Neuronal stem cell (in vitro differentiated cells): ENCODE data around the gene NANOS2.

Experiments used
- DNase-seq: peaks from one replicate; pipeline ENCODE4 v3.0.0-alpha.2; 2013; ENCODE audit warnings: low spot score
- H2AFZ ChIP-seq: one replicate; pipeline ENCODE4 v1.6.1; 2013; ENCODE audit warnings: mild to moderate bottlenecking, low read length, inconsistent platforms
- H2AK5ac ChIP-seq: 2 replicates; pipeline ENCODE4 v1.6.1; 2013; ENCODE audit warnings: low read depth, mild to moderate bottlenecking, inconsistent platforms, low read length, moderate library complexity, mixed read lengths
- H2BK120ac ChIP-seq: 2 replicates; pipeline ENCODE4 v1.6.1; 2013; ENCODE audit warnings: low read depth, mild to moderate bottlenecking, inconsistent platforms, low read length, moderate library complexity, mixed read lengths
- H2BK12ac ChIP-seq: one replicate; pipeline ENCODE4 v1.6.1; 2013; ENCODE audit warnings: low read length, inconsistent platforms
- H2BK15ac ChIP-seq: 2 replicates; pipeline ENCODE4 v1.6.1; 2013; ENCODE audit warnings: mild to moderate bottlenecking, low read length, inconsistent platforms, mixed read lengths
- H2BK5ac ChIP-seq: one replicate; pipeline ENCODE4 v1.6.1; 2013; ENCODE audit warnings: inconsistent platforms, mild to moderate bottlenecking, low read length, moderate library complexity
- H3K14ac ChIP-seq: one replicate; pipeline ENCODE4 v1.6.1; 2013; ENCODE audit warnings: low read length, inconsistent platforms
- H3K18ac ChIP-seq: 2 replicates; pipeline ENCODE4 v1.6.1; 2013; ENCODE audit warnings: low read length, inconsistent platforms
- H3K23ac ChIP-seq: 2 replicates; pipeline ENCODE4 v1.6.1; 2013; ENCODE audit warnings: low read depth, mild to moderate bottlenecking, mixed read lengths, low read length, inconsistent platforms; ENCODE audit not compliant: poor library complexity
- H3K27ac ChIP-seq: replicated peaks from 3 replicates; pipeline ENCODE4 v1.5.1; 2013; ENCODE audit warnings: low read length, inconsistent platforms
- H3K27me3 ChIP-seq, 3 experiments: 2 replicates each; pipeline ENCODE4 v1.6.1; 2013; ENCODE audit warnings: low read length in 3 of 3, mild to moderate bottlenecking in 2 of 3, inconsistent platforms in 1 of 3, low read depth in 1 of 3, mixed read lengths in 1 of 3, moderate library complexity in 1 of 3; ENCODE audit not compliant: control insufficient read depth in 3 of 3, insufficient read depth in 3 of 3
- H3K36me3 ChIP-seq, 2 donors: replicated peaks in 1 of 2; 2 replicates each; pipeline ENCODE4 v1.6.1; 2013; ENCODE audit warnings: low read length in 2 of 2; ENCODE audit not compliant: control insufficient read depth in 2 of 2, insufficient read depth in 2 of 2
- H3K4ac ChIP-seq: 2 replicates; pipeline ENCODE4 v1.6.1; 2013; ENCODE audit warnings: inconsistent platforms, mild to moderate bottlenecking, low read length, moderate library complexity
- H3K4me1 ChIP-seq, 2 donors: 1 replicate in 1 of 2; 2 replicates in 1 of 2; pipeline ENCODE4 v1.6.1; 2013; ENCODE audit warnings: low read length in 2 of 2, low read depth in 1 of 2; ENCODE audit not compliant: control insufficient read depth in 2 of 2, insufficient read depth in 1 of 2
- H3K4me2 ChIP-seq: one replicate; pipeline ENCODE4 v1.6.1; 2013; ENCODE audit warnings: mild to moderate bottlenecking, low read length, inconsistent platforms; ENCODE audit not compliant: insufficient read depth, poor library complexity, severe bottlenecking
- H3K4me3 ChIP-seq, 2 donors: 2 replicates each; pipeline ENCODE4 v1.5.1; 2013; ENCODE audit warnings: low read length in 2 of 2, mild to moderate bottlenecking in 2 of 2, inconsistent platforms in 1 of 2, moderate library complexity in 1 of 2
- H3K79me1 ChIP-seq: one replicate; pipeline ENCODE4 v1.6.1; 2013; ENCODE audit warnings: low read depth, mild to moderate bottlenecking, inconsistent platforms, low read length, moderate library complexity
- H3K9ac ChIP-seq: one replicate; pipeline ENCODE4 v1.6.1; 2013; ENCODE audit warnings: mild to moderate bottlenecking, low read depth, low read length, inconsistent platforms; ENCODE audit not compliant: poor library complexity
- H3K9me3 ChIP-seq, 2 donors: replicated peaks in 1 of 2; 2 replicates each; pipeline versions ENCODE3 to v1.6.1; 2013; ENCODE audit warnings: low read length in 2 of 2, mild to moderate bottlenecking in 2 of 2, inconsistent platforms in 1 of 2, low read depth in 1 of 2, mixed read lengths in 1 of 2, moderate library complexity in 1 of 2; ENCODE audit not compliant: control insufficient read depth in 2 of 2, insufficient read depth in 1 of 2
- H4K8ac ChIP-seq: one replicate; pipeline ENCODE4 v1.6.1; 2013; ENCODE audit warnings: low read depth, mild to moderate bottlenecking, inconsistent platforms, low read length, moderate library complexity
- H4K91ac ChIP-seq: one replicate; pipeline ENCODE4 v1.6.1; 2013; ENCODE audit warnings: low read length, low read depth, mild to moderate bottlenecking, inconsistent platforms; ENCODE audit not compliant: poor library complexity
- WGBS, 2 donors: extraction: QIAGEN DNeasy Blood & Tissue Kit; methylation state at CpG; one replicate each; pipeline ENCODE4 v1.1.7; 2013; ENCODE audit warnings: missing lambda C conversion rate in 2 of 2, mixed read lengths in 1 of 2; ENCODE audit not compliant: insufficient read length in 2 of 2, insufficient replicate concordance in 1 of 2; ENCODE audit errors: extremely low coverage in 2 of 2; 5-methylcytosine and 5-hydroxymethylcytosine counted together

Gene NANOS2

DNA sequence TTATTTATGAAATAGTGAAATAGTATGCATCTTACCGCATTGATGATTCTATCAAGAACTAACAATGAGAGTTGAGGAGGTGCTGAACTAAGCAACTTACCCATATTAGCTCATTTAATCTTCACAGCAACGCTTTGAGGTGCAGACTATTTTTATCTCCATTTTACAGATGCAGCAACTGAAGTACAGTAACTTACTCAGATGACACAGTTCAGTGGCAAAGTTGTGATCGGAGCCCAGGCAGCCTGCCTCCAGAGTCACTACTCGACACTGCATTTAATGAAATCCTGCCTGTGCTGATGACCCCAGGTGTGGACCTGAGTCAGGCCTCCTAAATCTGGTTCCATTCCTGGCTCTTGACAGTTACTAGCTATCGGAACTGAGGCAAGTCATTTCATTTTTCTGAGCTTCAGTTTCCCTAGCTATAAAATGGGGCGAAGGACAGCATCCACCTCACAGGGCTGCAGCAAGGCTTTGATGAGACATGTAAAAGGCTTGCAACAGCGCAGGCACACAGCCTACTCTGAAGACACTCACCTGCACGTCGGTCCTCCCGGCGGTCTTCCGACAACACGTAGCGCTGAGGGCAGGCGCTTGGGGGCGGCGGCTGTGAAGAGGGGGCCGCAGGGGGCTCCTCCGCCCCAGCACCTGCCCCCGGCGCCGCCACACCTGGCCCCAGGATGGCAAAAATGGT, 13.7 kb downstream of the NANOS2 start:
- H2BK5ac ChIP-seq, result no peak overlapping the region
- no peaks in the 10 kb centered on the region for H3K9me3 ChIP-seq
- peaks cover 11 to 38% of the 10 kb centered on the region in 2 donors for H3K36me3 ChIP-seq
- peaks cover 0 to 19% (median 9%) of the 10 kb centered on the region in 3 experiments for H3K27me3 ChIP-seq
- peak overlapping the region; percentile 4 for H2BK120ac ChIP-seq
- H3K4me2 ChIP-seq, result peak overlapping the region; percentile 91
- H2AK5ac ChIP-seq, result peak overlapping the region; percentile 61
- no peak overlapping the region for H3K14ac ChIP-seq
- no peak overlapping the region for H2AFZ ChIP-seq
- WGBS, 2 donors, result no CpG with 5 or more reads among the region's 22 CpGs
- no peak overlapping the region for H3K27ac ChIP-seq
- no peak overlapping the region for H4K91ac ChIP-seq
- DNase-seq, result no peak
- peak overlapping the region; percentile 82 for H3K9ac ChIP-seq
- no peak overlapping the region for H2BK15ac ChIP-seq
- peaks cover 6 to 8% of the 10 kb centered on the region in 2 donors for H3K4me1 ChIP-seq
- H3K18ac ChIP-seq, result peak overlapping the region; percentile 90
- no peak overlapping the region for H3K4ac ChIP-seq
- no peak overlapping the region for H2BK12ac ChIP-seq
- H3K79me1 ChIP-seq, result peaks cover 6% of the 10 kb centered on the region
- peak overlapping the region; percentile 45 for H3K23ac ChIP-seq
- no peak overlapping the region for H4K8ac ChIP-seq
- peak overlapping the region; percentile 79 to 81 for H3K4me3 ChIP-seq

DNA sequence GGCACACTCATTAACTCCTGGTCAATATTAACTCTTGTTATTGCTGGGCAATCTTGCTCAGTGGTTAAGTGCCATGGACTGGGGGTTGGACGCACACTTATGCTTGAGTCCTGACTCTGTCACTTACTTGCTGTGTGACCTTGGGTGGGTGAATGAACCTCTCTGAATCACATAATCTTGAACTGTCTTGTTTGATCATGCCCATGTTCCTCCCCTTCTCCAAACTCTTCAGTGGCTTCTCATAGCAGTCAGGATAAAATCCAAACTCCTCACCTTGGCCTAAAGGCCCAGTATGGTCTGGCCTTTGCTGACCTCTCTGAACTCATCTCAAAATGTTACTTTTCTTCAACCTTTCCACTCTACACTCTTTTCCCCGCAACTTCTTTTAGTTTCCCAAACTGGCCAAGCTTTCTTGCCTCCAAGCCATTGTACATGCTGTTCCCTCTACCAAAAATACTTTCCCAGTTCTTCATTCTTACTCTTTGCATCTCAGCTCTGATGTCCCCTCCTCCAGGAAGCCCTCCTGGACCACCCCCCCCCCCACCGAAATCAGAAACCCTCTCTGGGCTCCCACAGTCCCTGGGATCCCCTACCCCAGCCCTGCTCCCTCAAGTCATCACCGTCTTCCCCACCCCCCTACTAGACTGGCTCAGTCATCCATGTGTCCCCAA, 14.5 kb downstream of the NANOS2 start:
- 100% methylated on average over 1 of the region's 4 CpGs; no CpG with 5 or more reads in 1 of the 2 donors for WGBS, 2 donors
- H3K79me1 ChIP-seq, result peaks cover 6% of the 10 kb centered on the region
- peaks cover 8% of the 10 kb centered on the region in 2 donors for H3K4me1 ChIP-seq
- no peak overlapping the region for H2BK12ac ChIP-seq
- no peak overlapping the region for H3K9ac ChIP-seq
- H2AK5ac ChIP-seq, result no peak overlapping the region
- no peak overlapping the region for H3K4ac ChIP-seq
- H4K91ac ChIP-seq, result no peak overlapping the region
- H3K23ac ChIP-seq, result no peak overlapping the region
- H3K27ac ChIP-seq, result no peak overlapping the region
- no peak overlapping the region for H2BK5ac ChIP-seq
- H2BK120ac ChIP-seq, result no peak overlapping the region
- H3K18ac ChIP-seq, result no peak overlapping the region
- DNase-seq, result no peak
- no peak overlapping the region for H3K4me2 ChIP-seq
- H3K14ac ChIP-seq, result no peak overlapping the region
- H3K9me3 ChIP-seq, result no peaks in the 10 kb centered on the region
- H3K4me3 ChIP-seq, result no peak overlapping the region
- H2AFZ ChIP-seq, result no peak overlapping the region
- peaks cover 16 to 45% of the 10 kb centered on the region in 2 donors for H3K36me3 ChIP-seq
- no peak overlapping the region for H2BK15ac ChIP-seq
- peaks cover 0 to 19% (median 9%) of the 10 kb centered on the region in 3 experiments for H3K27me3 ChIP-seq
- no peak overlapping the region for H4K8ac ChIP-seq

DNA sequence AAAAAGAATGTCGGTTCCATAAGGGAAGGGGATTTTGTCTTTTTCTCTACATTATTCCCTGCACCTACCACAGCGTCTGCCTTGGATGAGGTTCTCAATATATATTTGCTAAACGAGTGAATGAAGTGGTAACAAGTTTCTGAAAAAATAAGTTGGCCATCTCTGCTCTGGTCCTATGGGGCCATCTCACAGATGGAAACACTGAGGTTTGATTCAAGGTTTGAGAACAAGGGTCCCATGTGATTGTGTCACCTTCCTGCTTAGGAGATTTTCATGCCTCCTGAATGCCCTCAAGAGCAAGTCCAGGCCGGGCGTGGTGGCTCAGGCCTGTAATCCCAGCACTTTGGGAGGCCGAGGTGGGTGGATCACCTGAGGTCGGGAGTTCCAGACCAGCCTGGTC, 15.3 kb downstream of the NANOS2 start:
- Histone ChIP-seq H2BK12ac (no peak overlapping the region), H3K36me3 (peaks cover 16 to 49% of the 10 kb centered on the region in 2 donors), H3K9ac (no peak overlapping the region)

DNA sequence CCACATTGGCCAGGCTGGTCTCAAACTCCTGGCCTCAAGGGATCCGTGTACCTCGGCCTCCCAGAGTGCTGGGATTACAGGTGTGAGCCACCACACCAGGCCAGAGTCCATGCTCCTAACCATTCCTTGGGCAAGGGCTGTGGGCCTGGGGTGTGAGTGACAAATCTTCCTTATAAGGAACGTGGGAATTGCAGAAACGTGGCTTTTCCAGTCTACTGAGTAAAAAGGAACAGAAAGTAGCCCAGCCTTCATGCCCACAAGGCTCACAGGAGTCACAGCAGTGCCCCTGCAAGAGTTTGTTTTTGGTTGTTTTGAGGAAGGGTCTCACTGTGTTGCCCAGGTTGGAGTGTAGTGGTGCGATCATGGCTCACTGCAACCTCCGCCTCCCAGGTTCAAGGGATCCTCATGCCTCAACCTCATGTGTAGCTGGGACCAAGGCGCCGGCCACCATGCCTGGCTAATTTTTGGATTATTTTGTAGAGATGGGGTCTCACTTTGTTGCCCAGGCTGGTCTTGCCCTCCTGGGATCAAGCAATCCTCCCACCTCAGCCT, 17.2 kb downstream of the NANOS2 start:
- Histone ChIP-seq H2BK5ac (no peak overlapping the region), H3K9me3 (no peaks in the 10 kb centered on the region), H2BK120ac (no peak overlapping the region), H2BK12ac (no peak overlapping the region), H3K27ac (no peak overlapping the region), H2AFZ (no peak overlapping the region), H3K36me3 (peaks cover 17 to 52% of the 10 kb centered on the region in 2 donors), H3K4me3 (no peak overlapping the region), H2BK15ac (no peak overlapping the region), H4K8ac (no peak overlapping the region), H3K27me3 (peaks cover 0 to 19% (median 9%) of the 10 kb centered on the region in 3 experiments), H3K14ac (no peak overlapping the region), H4K91ac (no peak overlapping the region), H3K9ac (no peak overlapping the region), H3K4me2 (no peak overlapping the region), H2AK5ac (no peak overlapping the region), H3K23ac (no peak overlapping the region), H3K4ac (no peak overlapping the region), H3K4me1 (peaks cover 6 to 8% of the 10 kb centered on the region in 2 donors), H3K18ac (no peak overlapping the region), H3K79me1 (peaks cover 6% of the 10 kb centered on the region)
- WGBS, 2 donors, result no CpG with 5 or more reads among the region's 8 CpGs
- DNase-seq, result no peak

More for the DNA sequence above, 15.3 kb downstream of the NANOS2 start:
- no peak overlapping the region for H4K91ac ChIP-seq
- H3K4me2 ChIP-seq, result no peak overlapping the region
- peaks cover 6% of the 10 kb centered on the region for H3K79me1 ChIP-seq
- H3K27me3 ChIP-seq, result peaks cover 0 to 19% (median 9%) of the 10 kb centered on the region in 3 experiments
- DNase-seq, result no peak
- no peak overlapping the region for H4K8ac ChIP-seq
- H2BK5ac ChIP-seq, result no peak overlapping the region
- H3K4me1 ChIP-seq, result peaks cover 8% of the 10 kb centered on the region in 2 donors
- H3K4me3 ChIP-seq, result no peak overlapping the region
- H2BK15ac ChIP-seq, result no peak overlapping the region
- no peak overlapping the region for H3K23ac ChIP-seq
- H3K4ac ChIP-seq, result no peak overlapping the region
- H3K9me3 ChIP-seq, result no peaks in the 10 kb centered on the region
- H2AK5ac ChIP-seq, result no peak overlapping the region
- H3K27ac ChIP-seq, result no peak overlapping the region
- H3K14ac ChIP-seq, result no peak overlapping the region
- H3K18ac ChIP-seq, result no peak overlapping the region
- no CpG with 5 or more reads among the region's 7 CpGs for WGBS, 2 donors
- H2BK120ac ChIP-seq, result no peak overlapping the region
- H2AFZ ChIP-seq, result no peak overlapping the region
